Stimulated activated effector memory CD8-positive, alpha-beta T cell treated with anti-CD3 and anti-CD28 coated beads, Interleukin-12 subunit alpha, Interleukin-12 subunit beta, amount 100 ng/mL, for 72 hours (primary cell): Measurements from ENCODE around the gene TNS3.

Experiments used
- ATAC-seq: fragments of 150-1000 bp; cut with Tn5 transposase; 2 replicates; pipeline ENCODE4 v1.10.0; 2021
- DNase-seq, 2 donors: peaks; one replicate each; pipeline ENCODE4 v3.0.0; 2021 to 2022; ENCODE audit warnings: low spot score in 2 of 2
- H3K27ac Mint-ChIP-seq: one replicate; pipeline ENCODE4 v1.8.0; 2022; ENCODE audit warnings: mild to moderate bottlenecking, mixed read lengths
- H3K36me3 Mint-ChIP-seq: one replicate; pipeline ENCODE4 v1.8.0; 2022; ENCODE audit warnings: mild to moderate bottlenecking, mixed read lengths
- H3K4me1 Mint-ChIP-seq: one replicate; pipeline ENCODE4 v1.8.0; 2022; ENCODE audit warnings: mixed read lengths
- H3K4me3 Mint-ChIP-seq: one replicate; pipeline ENCODE4 v1.8.0; 2022; ENCODE audit warnings: mild to moderate bottlenecking, mixed read lengths
- H3K9me3 Mint-ChIP-seq: one replicate; pipeline ENCODE4 v1.8.0; 2022; ENCODE audit warnings: mixed read lengths

Gene TNS3

DNA sequence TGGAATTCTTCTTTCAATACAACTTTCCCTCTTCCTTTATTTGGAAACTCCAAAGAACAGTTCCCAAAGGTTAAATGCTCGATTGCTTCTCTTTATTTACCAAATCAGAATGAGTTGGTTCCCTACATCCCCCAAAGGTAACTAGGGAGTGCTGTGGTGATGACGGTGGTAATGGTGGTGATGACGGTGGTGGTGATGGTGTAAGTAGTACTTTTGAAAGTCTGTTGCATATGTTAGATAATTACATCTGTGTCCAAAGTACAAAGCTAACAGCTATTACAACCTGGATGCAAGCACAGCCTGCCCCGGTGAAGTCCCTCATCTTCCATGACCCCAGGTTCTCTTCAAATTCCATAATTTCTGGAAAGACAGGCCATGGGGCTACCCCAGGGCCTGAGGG, 115.1 kb downstream of the TNS3 start:
- ATAC-seq, result no peak
- no peaks in the 10 kb centered on the region for H3K9me3 Mint-ChIP-seq
- no peaks in the 10 kb centered on the region for H3K4me1 Mint-ChIP-seq
- no peak overlapping the region for H3K4me3 Mint-ChIP-seq
- H3K36me3 Mint-ChIP-seq, result no peaks in the 10 kb centered on the region
- no peak overlapping the region for H3K27ac Mint-ChIP-seq
- no peak for DNase-seq

- Mint-ChIP-seq H3K36me3 (no peaks in the 10 kb centered on the region), H3K27ac (no peak overlapping the region), H3K4me3 (no peak overlapping the region), H3K4me1 (no peaks in the 10 kb centered on the region), H3K9me3 (no peaks in the 10 kb centered on the region)
- ATAC-seq (no peak), DNase-seq (no peak)
These were observed 116.7 kb downstream of the TNS3 start for GRCh38 chr7:47465191-47465590.

- ATAC-seq (no peak), DNase-seq (no peak)
- Mint-ChIP-seq H3K9me3 (no peaks in the 10 kb centered on the region), H3K4me1 (no peaks in the 10 kb centered on the region), H3K36me3 (no peaks in the 10 kb centered on the region), H3K27ac (no peak overlapping the region), H3K4me3 (no peak overlapping the region)
These were observed 117.6 kb downstream of the TNS3 start for GRCh38 chr7:47464266-47464665.

GRCh38 chr7:47461746-47462145, 120.2 kb downstream of the TNS3 start:
- Mint-ChIP-seq H3K36me3 (no peaks in the 10 kb centered on the region), H3K9me3 (no peaks in the 10 kb centered on the region), H3K4me1 (no peaks in the 10 kb centered on the region), H3K27ac (no peak overlapping the region), H3K4me3 (no peak overlapping the region)
- ATAC-seq (no peak), DNase-seq (no peak)

DNA sequence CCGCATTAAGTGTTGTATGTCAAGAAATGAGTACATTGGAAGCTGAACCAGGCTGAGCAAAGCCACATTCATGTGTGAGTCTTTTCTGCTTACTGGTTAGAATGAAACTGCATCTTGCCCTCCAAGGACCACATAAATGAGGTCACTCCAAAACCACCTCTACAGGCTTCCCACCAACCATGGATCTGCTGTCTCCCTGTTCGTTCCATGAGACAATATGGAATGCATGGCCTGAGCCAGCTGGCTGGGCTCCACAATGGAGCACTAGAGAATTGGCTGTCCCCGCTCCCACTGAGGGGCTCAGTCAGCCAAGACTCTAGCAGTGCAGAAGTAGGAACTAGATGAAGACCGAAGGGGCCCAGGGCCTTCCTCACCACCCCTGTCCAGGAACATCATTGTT, 120.8 kb downstream of the TNS3 start:
- DNase-seq (no peak), ATAC-seq (no peak)
- Mint-ChIP-seq H3K36me3 (no peaks in the 10 kb centered on the region), H3K4me3 (no peak overlapping the region), H3K4me1 (no peaks in the 10 kb centered on the region), H3K9me3 (no peaks in the 10 kb centered on the region), H3K27ac (no peak overlapping the region)

- H3K4me3 Mint-ChIP-seq, result no peak overlapping the region
- H3K4me1 Mint-ChIP-seq, result no peaks in the 10 kb centered on the region
- DNase-seq, result no peak
These were observed 121.5 kb downstream of the TNS3 start for GRCh38 chr7:47460251-47460989.

GRCh38 chr7:47458486-47458885, 123.4 kb downstream of the TNS3 start:
- ATAC-seq, result no peak
- Mint-ChIP-seq H3K36me3 (no peaks in the 10 kb centered on the region), H3K4me1 (no peaks in the 10 kb centered on the region), H3K4me3 (no peak overlapping the region), H3K9me3 (no peaks in the 10 kb centered on the region), H3K27ac (no peak overlapping the region)
- DNase-seq, result no peak

More at GRCh38 chr7:47460251-47460989, 121.5 kb downstream of the TNS3 start:
- no peak for ATAC-seq
- Mint-ChIP-seq H3K36me3 (no peaks in the 10 kb centered on the region), H3K27ac (no peak overlapping the region), H3K9me3 (no peaks in the 10 kb centered on the region)

DNA sequence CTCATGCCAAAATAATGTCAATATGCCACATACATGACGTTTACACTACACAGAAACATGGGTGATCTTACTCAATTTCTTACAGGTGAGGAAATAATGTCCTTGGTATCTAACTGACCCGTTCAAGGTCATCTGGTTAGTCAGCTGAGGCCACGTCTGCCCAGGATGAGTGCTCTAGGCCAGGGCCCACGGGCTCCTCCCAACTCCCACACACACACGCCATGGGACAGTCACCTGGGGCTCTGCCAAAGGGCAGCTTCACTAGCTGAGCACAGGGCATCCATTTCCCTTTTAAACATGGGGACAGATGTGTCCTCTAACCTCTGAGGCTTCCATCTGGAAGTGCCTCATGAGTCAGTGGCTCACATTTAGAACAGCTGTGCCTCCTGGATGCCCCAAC, 123.9 kb downstream of the TNS3 start:
- Mint-ChIP-seq H3K36me3 (no peaks in the 10 kb centered on the region), H3K4me3 (no peak overlapping the region), H3K27ac (no peak overlapping the region), H3K9me3 (no peaks in the 10 kb centered on the region), H3K4me1 (no peaks in the 10 kb centered on the region)
- no peak for ATAC-seq
- no peak for DNase-seq

DNA sequence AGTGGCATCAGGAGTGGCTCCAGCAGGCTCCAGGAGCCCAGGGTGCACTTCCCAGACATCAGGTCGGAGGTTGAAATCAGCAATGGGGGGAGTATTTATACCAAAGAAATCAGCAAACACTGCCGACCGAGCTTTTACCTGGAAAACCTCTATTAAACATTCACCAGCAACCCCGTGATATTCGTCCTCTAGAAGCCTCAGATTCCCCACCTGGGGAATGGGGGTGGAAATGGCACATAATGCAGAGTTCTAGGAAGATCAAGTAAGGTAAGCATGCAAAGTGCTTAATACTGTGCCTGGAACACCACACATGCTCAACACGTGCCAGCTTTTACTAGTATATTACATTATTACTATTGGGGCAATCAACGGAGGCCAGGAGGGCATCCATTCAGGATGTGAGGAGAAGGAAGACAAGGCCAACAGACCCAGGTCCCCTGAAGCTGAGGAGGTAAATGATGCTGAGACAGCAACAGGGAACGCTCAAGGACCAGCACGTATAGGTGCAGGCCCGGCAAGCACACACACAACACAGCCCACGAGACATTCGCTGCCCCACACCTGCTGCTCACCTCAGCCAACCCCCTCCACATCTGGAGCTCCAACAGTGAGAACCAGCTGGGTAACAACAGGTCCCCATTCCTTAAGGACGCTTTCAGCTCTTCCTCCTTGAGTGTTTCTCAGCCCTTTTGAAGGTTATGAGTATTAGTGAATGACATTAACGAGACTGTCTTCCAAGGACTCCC, 125.5 kb downstream of the TNS3 start:
- H3K36me3 Mint-ChIP-seq, result no peaks in the 10 kb centered on the region
- H3K4me3 Mint-ChIP-seq, result no peak overlapping the region
- H3K9me3 Mint-ChIP-seq, result no peaks in the 10 kb centered on the region
- no peak overlapping the region for H3K27ac Mint-ChIP-seq
- DNase-seq (no peak), ATAC-seq (no peak)
- H3K4me1 Mint-ChIP-seq, result no peaks in the 10 kb centered on the region

DNA sequence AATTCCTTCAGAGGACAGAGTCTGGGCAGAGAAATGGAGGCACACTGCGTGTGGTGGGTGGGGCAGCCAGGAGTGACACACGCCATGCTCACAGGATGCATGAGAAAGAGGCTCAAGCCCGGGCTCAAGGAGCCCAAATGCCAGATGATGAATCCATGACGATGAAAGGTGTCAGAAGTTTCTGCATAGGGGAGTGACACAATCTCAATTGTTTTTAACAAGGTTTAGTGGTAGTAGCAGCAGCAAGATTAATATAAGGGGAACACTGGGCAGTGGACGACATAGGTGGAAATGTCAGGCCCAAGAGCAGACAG, 126.1 kb downstream of the TNS3 start:
- Mint-ChIP-seq H3K4me3 (no peak overlapping the region), H3K4me1 (no peaks in the 10 kb centered on the region), H3K36me3 (no peaks in the 10 kb centered on the region), H3K27ac (no peak overlapping the region), H3K9me3 (no peaks in the 10 kb centered on the region)
- no peak for ATAC-seq
- no peak for DNase-seq

DNA sequence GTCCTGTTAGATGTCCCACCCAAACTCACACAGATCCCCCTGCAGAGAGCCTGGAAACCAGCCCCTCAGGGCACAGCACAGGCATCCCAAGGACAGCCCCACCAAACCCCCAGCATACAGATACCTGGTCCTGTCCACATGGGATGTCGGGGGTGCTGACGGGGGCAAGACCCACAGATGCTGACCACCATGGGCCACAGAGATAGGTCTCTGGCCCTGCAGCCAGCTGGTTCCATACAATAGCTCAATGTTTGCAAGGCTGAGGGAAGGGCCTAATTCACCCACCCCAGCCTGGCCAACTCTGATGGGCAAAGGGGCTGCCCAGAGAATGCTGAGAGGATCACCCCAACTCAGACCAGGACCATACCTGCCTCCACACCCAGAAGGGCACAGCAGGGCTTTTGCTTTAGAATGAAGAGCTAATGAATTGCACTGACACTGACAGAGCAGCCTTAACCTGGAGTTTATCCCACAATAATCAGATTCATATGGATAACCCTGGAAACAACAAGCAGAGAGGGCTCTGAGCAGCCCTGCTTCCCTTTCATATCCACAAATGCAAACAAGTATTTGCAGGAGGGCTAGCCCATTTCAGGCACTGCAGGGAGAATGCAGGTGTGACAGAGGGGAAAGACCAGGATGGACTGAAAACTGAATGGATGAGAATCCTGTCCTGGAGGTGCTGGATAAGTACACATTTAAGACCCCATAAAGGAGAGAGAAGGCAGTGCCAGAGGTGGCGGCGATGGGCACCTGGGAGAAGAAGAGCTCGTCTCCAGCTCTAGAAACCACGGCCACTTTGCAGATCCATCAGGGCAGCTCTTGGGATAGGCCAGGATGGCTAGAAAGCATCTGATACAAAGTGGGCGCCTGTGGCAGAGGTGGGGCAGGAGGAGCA, 126.7 kb downstream of the TNS3 start:
- Mint-ChIP-seq H3K4me1 (no peaks in the 10 kb centered on the region), H3K27ac (no peak overlapping the region), H3K4me3 (no peak overlapping the region), H3K9me3 (no peaks in the 10 kb centered on the region), H3K36me3 (no peaks in the 10 kb centered on the region)
- ATAC-seq (no peak), DNase-seq (no peak)

DNA sequence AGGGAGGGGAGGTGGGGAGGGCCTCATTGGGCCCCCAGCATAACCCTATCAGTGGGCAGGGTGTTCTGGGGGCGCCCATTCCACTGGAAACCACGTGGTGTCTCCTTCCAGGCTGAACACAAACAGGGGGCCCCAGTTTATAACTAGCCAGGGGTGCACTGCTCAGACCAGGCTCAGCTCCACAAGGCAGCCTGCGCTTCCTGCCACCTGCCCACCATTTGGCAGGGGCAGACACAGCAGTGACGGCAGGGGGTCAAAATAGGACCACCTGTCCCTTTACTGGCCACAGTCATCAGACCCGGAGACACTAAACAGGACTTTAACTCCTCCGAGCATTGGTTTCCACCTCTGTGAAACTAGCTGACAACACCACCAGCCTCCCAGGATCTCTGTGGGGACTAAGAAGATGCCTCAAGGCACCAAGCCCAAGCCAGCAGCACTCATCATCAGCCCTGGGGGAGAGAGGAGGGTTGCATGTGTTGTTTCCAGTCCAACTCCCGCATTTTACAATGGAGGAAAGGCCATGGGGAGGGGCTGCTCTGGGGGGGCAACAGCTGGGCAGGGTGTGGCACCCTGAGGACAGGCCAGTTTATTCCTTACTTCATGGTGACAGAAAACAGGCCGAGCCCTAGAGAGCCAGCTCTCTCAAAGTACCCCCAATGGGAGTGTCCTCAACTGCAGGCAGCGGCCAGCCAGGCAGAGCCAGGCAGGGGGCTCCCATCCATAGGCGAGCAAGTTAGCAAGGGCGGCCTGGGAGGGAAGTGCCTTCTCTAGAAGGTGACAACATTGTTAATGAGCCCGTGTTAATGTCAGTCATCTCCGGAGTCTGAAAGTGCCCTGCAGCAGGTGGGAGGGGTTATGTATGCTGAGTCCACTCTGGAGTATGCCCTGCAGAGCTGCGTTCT, 127.6 kb downstream of the TNS3 start:
- no peaks in the 10 kb centered on the region for H3K4me1 Mint-ChIP-seq
- DNase-seq (no peak), ATAC-seq (no peak)
- no peak overlapping the region for H3K27ac Mint-ChIP-seq
- no peaks in the 10 kb centered on the region for H3K36me3 Mint-ChIP-seq
- no peaks in the 10 kb centered on the region for H3K9me3 Mint-ChIP-seq
- no peak overlapping the region for H3K4me3 Mint-ChIP-seq

- no peak for DNase-seq
- no peak overlapping the region for H3K27ac Mint-ChIP-seq
These were observed 128.5 kb downstream of the TNS3 start for GRCh38 chr7:47453093-47454061.

DNA sequence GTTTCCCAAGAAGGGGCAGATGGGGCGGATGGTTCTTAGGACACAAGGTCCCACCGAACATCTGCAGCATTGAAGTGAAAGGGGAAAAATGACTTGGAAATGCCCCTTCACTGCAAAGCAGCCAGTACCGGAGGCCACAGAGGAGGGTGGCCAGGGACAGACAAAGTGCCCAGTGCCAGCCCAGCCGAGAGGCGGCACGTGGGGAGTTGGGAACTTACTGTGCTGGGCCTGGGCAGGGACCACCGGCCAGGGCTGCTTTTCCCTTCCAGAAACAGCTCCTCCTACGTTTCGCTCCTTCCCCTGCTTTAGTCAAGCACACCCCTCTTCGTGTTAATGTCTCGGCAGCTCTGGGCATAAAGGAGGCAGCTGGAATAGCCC, 129.2 kb downstream of the TNS3 start:
- H3K4me3 Mint-ChIP-seq, result no peak overlapping the region
- H3K4me1 Mint-ChIP-seq, result no peaks in the 10 kb centered on the region
- ATAC-seq (no peak), DNase-seq (no peak)
- H3K9me3 Mint-ChIP-seq, result no peaks in the 10 kb centered on the region
- no peak overlapping the region for H3K27ac Mint-ChIP-seq
- H3K36me3 Mint-ChIP-seq, result no peaks in the 10 kb centered on the region

More at GRCh38 chr7:47453093-47454061, 128.5 kb downstream of the TNS3 start:
- Mint-ChIP-seq H3K36me3 (no peaks in the 10 kb centered on the region), H3K4me1 (no peaks in the 10 kb centered on the region), H3K9me3 (no peaks in the 10 kb centered on the region), H3K4me3 (no peak overlapping the region)
- no peak for ATAC-seq
